PC-3 (cell line): ENCODE results near the gene NECAB2. TPM values are rescaled to one million over a fixed set of nuclear protein-coding genes. Genes with fewer than 3 reads are reported as not detected.

Experiments
- ATAC-seq: fragments of 200-7000 bp; cut with Tn5 transposase; 2 replicates; pipeline ENCODE4 v1.9.1; 2020; ENCODE audit warnings: mild to moderate bottlenecking, moderate library complexity
- BruUV-seq: library from RNA; stranded (reverse); fragments of 400-500 nt; replicated peaks from 2 replicates; lab custom pipeline; 2021; lab: Mats Ljungman, UMichigan
- CTCF ChIA-PET: fragments of 300-600 bp; sonication (Branson Sonifier 250); formaldehyde crosslinking; loops from one replicate; lab custom pipeline; 2022; ENCODE audit warnings: antibody characterized with exemption; lab: Charles Lee
- POLR2A ChIA-PET: fragments of 300-600 bp; sonication (Branson Sonifier 250); formaldehyde crosslinking; loops from one replicate; lab custom pipeline; 2022; ENCODE audit warnings: antibody characterized with exemption; ENCODE audit not compliant: unreplicated experiment; lab: Charles Lee
- DNase-seq: peaks from one replicate; pipeline ENCODE4 v3.0.0-alpha.2; 2015
- H2AFZ ChIP-seq: fragments of 300-600 bp; sonication (generic); 2 replicates; pipeline ENCODE4 v1.6.0; 2016; ENCODE audit warnings: antibody characterized with exemption, low read length
- H3F3A ChIP-seq: fragments of 300-600 bp; sonication (generic); one replicate; pipeline ENCODE4 v1.6.0; 2017; ENCODE audit warnings: antibody characterized with exemption, low read length, control low read depth, mild to moderate bottlenecking; ENCODE audit not compliant: unreplicated experiment
- H3K27ac ChIP-seq: fragments of 300-600 bp; sonication (generic); 2 replicates; pipeline ENCODE4 v1.5.1; 2016; ENCODE audit warnings: mild to moderate bottlenecking, low read length
- H3K27me3 ChIP-seq: fragments of 300-600 bp; sonication (generic); 2 replicates; pipeline ENCODE4 v1.6.1; 2016; ENCODE audit warnings: low read length, mixed read lengths
- H3K36me3 ChIP-seq: fragments of 300-600 bp; sonication (generic); 2 replicates; pipeline ENCODE4 v1.6.1; 2016; ENCODE audit warnings: low read depth, mixed run types, low read length, mixed read lengths
- H3K4me1 ChIP-seq: fragments of 300-600 bp; sonication (generic); 2 replicates; pipeline ENCODE4 v1.5.1; 2016; ENCODE audit warnings: low read length; ENCODE audit not compliant: insufficient read depth
- H3K4me2 ChIP-seq: fragments of 300-600 bp; sonication (generic); 2 replicates; pipeline ENCODE4 v1.6.0; 2016; ENCODE audit warnings: low read length
- H3K4me3 ChIP-seq: fragments of 300-600 bp; sonication (generic); 2 replicates; pipeline ENCODE4 v1.5.1; 2016; ENCODE audit warnings: mild to moderate bottlenecking, low read length, mixed read lengths
- H3K79me2 ChIP-seq: fragments of 300-600 bp; sonication (generic); 2 replicates; pipeline ENCODE4 v1.6.1; 2017; ENCODE audit warnings: low read length, mixed read lengths
- H3K9ac ChIP-seq: fragments of 300-600 bp; sonication (generic); 2 replicates; pipeline ENCODE4 v1.6.0; 2016; ENCODE audit warnings: mild to moderate bottlenecking, low read length
- H3K9me2 ChIP-seq: fragments of 300-600 bp; sonication (generic); replicated peaks from 2 replicates; pipeline ENCODE4 v1.6.1; 2016; ENCODE audit warnings: mixed run types, low read length, mixed read lengths
- H3K9me3 ChIP-seq: fragments of 300-600 bp; sonication (generic); 2 replicates; pipeline ENCODE4 v1.6.1; 2016; ENCODE audit warnings: low read length, mixed read lengths
- H4K20me1 ChIP-seq: fragments of 300-600 bp; sonication (generic); 2 replicates; pipeline ENCODE4 v1.6.1; 2016; ENCODE audit warnings: low read length, mixed read lengths
- CTCF ChIP-seq: fragments of 300-600 bp; sonication (generic); conservative IDR thresholded peaks from 2 replicates; pipeline ENCODE4 v1.5.1; 2017; ENCODE audit warnings: antibody characterized with exemption, low read depth, mild to moderate bottlenecking, low read length
- EZH2 ChIP-seq: fragments of 300-600 bp; sonication (generic); IDR thresholded peaks from one replicate; pipeline ENCODE4 v1.6.1; 2017; ENCODE audit warnings: antibody characterized with exemption, mild to moderate bottlenecking, low read length; ENCODE audit not compliant: unreplicated experiment
- EZH2phosphoT487 ChIP-seq: fragments of 300-600 bp; sonication (generic); IDR thresholded peaks from 2 replicates; pipeline ENCODE4 v1.6.1; 2018; ENCODE audit warnings: mild to moderate bottlenecking, antibody characterized with exemption, low read length, borderline replicate concordance
- intact Hi-C: fragments of 100-400 bp; cut with micrococcal nuclease; formaldehyde crosslinking; loops from 2 replicates; pipeline ENCODE4 v1.9.0; 2023
- total RNA-seq: library from RNA; depleted of rRNA; stranded (reverse); fragments of >200 nt; gene quantifications from 2 replicates; pipeline ENCODE4 v1.2.3, GENCODE V29; 2014

Gene NECAB2
- total RNA-seq, 1 experiment from 2014 or later, result 0.22 TPM

DNA sequence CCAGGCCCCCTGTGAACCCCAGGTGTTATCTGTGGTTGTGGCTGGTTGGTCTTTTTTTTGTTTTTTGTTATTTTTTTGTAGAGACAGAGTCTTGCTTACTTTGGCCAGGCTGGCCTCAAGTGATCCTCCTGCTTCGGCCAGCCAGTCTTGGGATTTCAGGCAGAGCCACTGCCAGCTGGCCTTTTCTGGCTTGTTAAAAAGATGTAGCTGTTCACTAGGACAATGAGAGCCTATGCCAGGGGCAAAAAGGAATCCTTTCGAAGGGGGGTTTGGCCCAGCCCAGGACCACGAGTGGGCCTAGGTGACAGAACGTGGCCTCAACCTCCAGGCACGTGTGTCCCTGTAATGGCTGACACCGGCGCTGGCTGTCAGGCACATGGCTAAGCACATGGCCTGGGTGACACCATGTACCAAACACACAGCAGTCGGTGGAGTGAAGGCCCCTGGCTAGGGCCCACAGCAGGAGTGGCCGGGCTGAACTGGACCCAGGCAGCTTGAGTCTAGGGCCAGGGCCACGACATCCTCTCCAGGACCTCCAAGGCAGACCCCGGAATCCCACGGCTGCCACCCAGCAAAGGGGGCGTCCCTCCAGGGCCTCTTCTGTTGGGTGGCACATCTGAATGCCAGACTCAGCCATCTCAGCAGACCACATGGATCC, 81.5 kb downstream of the NECAB2 start:
- Histone ChIP-seq H3F3A (no peaks in the 10 kb centered on the region), H3K9me3 (no peaks in the 10 kb centered on the region), H3K9ac (no peak overlapping the region), H2AFZ (no peak overlapping the region), H3K36me3 (no peaks in the 10 kb centered on the region), H3K79me2 (no peaks in the 10 kb centered on the region), H4K20me1 (no peaks in the 10 kb centered on the region), H3K4me1 (no peaks in the 10 kb centered on the region), H3K9me2 (no peaks in the 10 kb centered on the region), H3K27me3 (no peaks in the 10 kb centered on the region), H3K4me3 (no peak overlapping the region), H3K27ac (no peak overlapping the region), H3K4me2 (no peak overlapping the region)
- ATAC-seq, result no peak
- BruUV-seq, result no TSS peak
- TF ChIP-seq EZH2, result no peak
- TF ChIP-seq EZH2phosphoT487, result no peak
- TF ChIP-seq CTCF, result no peak
- intact Hi-C loops, result no loop called here
- DNase-seq, result no peak
- ChIA-PET CTCF (no interaction called here), POLR2A (no interaction called here)

- Histone ChIP-seq H3K79me2 (no peaks in the 10 kb centered on the region), H3K27me3 (no peaks in the 10 kb centered on the region), H3K4me2 (no peak overlapping the region), H3K36me3 (no peaks in the 10 kb centered on the region), H3K4me3 (no peak overlapping the region), H3F3A (no peaks in the 10 kb centered on the region), H4K20me1 (no peaks in the 10 kb centered on the region), H3K27ac (no peak overlapping the region), H3K4me1 (no peaks in the 10 kb centered on the region), H2AFZ (no peak overlapping the region), H3K9ac (no peak overlapping the region), H3K9me2 (no peaks in the 10 kb centered on the region), H3K9me3 (no peaks in the 10 kb centered on the region)
- ChIA-PET CTCF (no interaction called here), POLR2A (no interaction called here)
- TF ChIP-seq CTCF, result no peak
- no peak for TF ChIP-seq EZH2
- no peak for TF ChIP-seq EZH2phosphoT487
- ATAC-seq, result no peak
- intact Hi-C loops, result no loop called here
- no TSS peak for BruUV-seq
- no peak for DNase-seq
These were observed 82.3 kb downstream of the NECAB2 start for GRCh38 chr16:84050316-84050715.

- Histone ChIP-seq H3K27ac (no peak overlapping the region), H3F3A (no peaks in the 10 kb centered on the region), H3K9me3 (no peaks in the 10 kb centered on the region), H3K36me3 (no peaks in the 10 kb centered on the region), H3K4me2 (no peak overlapping the region), H3K9me2 (no peaks in the 10 kb centered on the region), H4K20me1 (no peaks in the 10 kb centered on the region), H2AFZ (no peak overlapping the region), H3K9ac (no peak overlapping the region), H3K4me1 (no peaks in the 10 kb centered on the region), H3K4me3 (no peak overlapping the region), H3K79me2 (no peaks in the 10 kb centered on the region), H3K27me3 (no peaks in the 10 kb centered on the region)
- CTCF ChIA-PET, result no interaction called here
- ATAC-seq (no peak), DNase-seq (no peak)
- TF ChIP-seq EZH2 (no peak), EZH2phosphoT487 (no peak), CTCF (no peak)
- no TSS peak for BruUV-seq
- intact Hi-C loops, result no loop called here
- POLR2A ChIA-PET, result no interaction called here
These were observed 84.1 kb downstream of the NECAB2 start for GRCh38 chr16:84052071-84052622.
